ENCODE results near the gene UBAC1.
"Not testable (repeated sequence)": the region's sequence is repeated elsewhere in the genome, so short reads cannot be mapped to it uniquely, and the experiment has no call there.

UBAC1 gene

DNA sequence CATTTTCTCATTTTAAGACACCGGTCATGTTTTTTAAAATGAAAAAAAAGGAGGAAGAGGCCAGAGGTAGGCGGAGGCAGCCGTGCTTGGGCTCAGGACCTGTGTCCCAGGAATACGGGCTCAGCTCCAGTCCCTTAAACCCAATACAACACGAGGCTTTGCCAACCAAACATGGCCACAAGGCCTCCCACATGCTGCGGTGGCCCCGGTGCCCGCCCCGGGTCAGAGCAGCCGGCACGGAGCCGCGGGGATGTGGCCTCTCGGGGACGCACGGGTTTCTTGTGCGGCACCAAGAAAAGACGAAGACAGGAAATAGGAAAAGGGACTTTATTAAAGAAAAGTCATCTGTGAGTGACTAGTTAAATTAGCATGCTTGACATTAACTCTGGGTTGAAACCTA, 28.5 kb downstream of the UBAC1 start:
- no peak for DNase-seq

DNA sequence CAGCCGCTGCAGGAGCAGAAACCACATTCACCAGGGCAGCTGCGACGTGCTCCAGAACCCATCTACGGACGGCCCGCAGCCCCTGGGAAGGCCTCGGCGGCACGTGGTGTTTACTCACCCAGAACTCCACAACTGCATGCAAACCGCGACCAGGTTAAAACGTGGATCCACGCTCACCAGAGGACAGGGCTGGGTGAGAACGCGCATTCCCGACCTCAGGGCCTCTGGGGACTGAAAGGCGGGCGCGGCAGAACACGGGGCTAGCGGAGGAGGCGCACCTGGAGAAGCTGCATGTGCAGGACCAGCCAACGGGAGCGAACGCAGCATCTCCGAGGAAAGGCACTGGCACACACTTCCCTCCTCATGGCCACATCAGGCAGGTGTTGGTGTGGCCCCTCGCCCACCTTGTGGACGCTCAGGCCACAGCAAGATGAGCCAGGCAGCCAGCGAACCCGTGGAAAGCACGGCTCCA, 29.8 kb downstream of the UBAC1 start:
- DNase-seq = no peak

DNA sequence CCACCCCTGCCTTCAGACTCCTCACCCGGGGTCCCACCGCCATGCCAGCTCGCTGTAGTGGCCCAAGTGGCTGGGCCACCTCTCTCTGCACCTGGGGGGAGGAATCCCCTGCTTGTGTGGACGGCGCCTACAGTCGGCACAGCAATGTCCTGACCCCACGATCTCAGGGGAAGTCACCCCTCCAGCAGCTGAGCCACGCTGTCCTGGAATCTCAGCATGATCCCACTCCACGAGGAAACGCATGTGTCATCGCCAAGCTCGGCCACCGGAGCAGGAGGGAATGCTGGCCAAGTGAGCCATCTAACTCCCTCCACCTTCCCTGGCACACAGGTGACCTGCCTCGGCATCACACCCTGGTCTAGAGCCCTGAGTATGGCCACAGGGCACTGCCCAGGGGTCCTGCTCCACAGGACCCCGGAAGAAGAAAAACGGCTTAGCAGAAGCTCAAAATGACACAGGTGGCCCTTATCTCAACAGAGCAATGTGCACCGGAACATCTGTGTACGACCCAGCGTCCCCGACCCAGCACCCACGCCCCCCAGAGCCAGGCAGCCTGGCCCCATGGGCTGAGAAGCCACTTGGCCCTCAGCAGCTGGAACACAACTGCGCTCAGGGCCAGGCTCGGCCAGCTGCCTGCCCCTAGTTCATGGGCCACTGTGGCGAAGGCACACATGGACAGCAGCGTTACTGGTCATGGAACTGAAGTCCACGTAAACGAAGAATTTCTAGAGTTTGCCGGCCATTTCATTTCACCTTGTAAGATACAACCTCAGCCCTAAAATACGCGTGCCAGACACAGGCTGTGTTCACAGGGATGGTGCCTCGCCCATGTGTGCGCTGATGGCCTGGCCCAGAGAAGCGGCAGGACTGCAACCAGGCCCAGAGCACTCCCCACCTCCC, 30.5 kb downstream of the UBAC1 start:
- DNase-seq = no peak

DNA sequence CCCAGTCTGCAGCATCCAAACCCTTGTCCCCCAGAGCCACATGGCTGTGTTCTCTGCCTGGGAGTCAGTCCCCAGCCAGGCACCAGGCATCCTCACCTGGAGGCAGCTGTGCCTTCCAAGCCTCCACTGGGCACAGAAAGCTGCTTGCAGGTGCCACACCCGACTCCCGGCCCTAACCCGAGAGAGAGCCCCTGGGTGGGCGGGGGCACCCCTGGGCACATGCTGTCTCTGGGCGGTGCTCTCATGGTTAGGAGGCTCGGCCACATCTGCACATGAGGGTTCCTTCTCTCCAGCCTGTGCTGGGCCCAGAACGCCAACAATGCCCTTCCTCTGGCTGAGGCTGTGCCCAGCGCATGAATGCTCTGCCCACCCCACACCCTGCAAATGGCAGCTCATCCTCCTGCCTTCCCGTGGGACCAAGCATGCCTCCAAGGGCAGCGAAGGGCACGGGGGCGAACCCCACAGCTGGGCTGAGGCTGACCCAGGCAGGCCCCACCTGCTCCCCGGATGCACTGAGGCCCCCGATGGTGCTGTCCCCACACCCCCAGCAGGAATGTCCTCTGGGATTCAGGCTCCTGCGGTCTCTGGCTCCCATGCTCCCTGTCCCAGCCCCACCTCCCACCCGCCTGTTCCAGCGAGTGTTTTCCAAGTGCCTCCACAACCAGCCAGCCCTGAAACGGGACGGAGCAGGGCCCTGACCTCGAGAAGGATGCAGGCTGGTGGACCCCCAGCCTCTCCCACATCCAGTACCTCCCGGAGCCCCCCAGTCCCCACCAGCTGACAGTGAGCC, 31.3 kb downstream of the UBAC1 start:
- DNase-seq = no peak

DNA sequence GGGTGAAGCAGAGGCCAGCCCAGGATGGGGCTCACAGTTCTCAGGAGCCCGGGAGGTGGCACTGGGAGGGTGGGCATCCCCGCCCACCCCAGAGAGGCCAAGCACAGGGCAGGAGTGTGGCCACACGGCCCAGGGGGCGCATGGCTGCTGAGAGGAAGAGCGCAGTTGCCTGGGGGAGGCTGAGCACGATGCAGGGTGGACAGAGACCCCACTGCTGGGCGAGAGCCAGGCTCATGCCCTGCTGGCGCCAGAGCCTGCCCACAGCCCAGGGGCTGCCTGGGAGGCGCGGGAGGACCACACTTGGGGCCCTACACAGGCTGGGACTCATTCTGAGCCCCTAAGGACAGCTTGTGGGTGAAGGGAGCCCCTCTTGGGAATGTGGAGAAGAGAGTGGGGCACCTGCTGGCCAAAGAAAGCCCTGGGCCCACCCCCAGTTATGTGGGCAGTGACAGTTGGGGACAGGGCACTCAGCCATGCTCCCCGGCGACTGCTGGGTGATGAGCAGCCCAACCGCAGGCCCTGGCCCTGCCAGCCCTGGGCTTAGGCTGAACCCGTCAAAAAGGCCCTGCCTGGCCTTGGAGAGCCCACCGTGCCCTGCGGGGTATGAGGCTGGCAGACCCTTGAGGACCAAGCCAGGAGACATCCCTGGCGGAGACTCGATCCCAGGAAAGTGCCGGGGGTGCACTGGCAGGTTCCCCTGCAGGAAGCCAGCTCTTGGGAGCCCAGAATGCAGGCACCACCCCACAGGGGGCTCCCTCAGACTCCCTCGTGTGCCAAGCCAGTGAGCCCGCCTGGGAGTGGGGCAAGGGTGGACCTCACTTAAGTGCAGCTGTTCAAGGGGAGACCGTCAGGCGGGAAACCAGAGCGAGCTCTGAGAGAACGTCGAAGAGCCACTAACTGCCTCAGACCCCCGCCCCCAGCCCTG, 32.2 kb downstream of the UBAC1 start:
- DNase-seq = no peak

DNA sequence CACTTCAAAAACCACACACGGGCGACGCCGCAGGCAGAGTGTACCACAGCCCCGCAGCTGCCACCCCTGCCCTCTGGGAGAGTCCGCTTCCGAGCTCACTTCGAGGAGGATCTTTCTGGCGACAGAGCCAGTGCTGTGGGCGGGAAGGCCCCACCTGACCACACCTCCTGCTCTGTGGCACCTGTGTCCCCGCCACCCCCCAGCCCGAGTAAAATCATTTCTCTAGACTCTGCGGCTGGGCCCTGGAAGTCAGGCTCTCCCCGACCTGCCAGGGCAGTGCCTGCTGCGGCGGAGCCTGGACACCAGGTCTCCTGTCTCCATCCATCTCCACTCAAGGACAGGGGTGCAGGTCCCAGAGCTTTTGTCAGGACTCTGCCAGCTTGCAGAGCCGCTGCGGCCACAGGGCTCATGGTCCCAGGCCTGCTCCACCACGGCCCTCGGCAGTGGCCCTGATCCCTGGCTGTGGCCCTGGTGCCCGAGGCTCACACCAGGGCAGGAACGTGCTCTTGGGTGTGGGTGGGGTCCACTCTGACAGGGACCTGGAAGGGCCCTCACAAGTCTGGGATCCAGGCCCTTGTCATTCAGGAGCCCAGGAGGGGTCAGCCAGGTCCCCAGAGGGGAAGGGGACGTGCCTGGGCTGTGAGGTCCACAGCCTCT, 33.0 kb downstream of the UBAC1 start:
- DNase-seq = no peak

DNA sequence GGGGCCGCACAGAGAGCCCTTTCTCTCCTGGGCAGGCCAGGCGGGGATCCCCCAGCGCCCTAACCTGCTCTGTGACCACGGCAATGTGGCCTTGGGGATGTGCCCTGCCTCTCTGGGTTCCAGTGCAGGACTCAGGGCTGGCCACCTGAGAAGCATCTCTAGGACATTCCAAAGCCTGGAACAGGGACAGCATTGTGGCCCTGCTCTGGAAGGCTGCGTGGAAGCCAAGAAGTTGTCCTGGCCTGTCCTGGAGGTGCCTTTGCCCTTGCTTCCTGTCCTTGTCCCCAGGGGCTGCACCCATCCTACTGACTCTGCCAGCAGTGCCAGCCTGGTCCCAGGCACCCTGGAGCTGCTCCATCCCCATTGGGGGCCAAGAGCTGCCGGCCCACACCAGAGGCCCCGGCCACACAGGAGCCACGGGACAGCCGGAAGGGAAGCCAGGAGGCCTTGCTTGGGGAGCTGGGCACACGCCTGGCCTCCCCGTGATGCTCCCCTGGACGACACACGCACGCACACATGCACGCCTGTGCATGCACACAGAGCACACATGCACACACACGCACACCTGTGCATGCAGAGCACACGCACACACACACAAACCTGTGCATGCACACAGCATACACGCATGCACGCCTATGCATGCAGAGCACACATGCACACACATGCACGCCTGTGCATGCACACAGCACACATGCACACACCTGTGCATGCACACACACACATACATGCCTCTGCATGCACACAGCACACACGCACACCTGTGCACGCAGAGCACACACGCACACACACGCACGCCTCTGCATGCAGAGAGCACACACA, 33.8 kb downstream of the UBAC1 start:
- DNase-seq = no peak

DNA sequence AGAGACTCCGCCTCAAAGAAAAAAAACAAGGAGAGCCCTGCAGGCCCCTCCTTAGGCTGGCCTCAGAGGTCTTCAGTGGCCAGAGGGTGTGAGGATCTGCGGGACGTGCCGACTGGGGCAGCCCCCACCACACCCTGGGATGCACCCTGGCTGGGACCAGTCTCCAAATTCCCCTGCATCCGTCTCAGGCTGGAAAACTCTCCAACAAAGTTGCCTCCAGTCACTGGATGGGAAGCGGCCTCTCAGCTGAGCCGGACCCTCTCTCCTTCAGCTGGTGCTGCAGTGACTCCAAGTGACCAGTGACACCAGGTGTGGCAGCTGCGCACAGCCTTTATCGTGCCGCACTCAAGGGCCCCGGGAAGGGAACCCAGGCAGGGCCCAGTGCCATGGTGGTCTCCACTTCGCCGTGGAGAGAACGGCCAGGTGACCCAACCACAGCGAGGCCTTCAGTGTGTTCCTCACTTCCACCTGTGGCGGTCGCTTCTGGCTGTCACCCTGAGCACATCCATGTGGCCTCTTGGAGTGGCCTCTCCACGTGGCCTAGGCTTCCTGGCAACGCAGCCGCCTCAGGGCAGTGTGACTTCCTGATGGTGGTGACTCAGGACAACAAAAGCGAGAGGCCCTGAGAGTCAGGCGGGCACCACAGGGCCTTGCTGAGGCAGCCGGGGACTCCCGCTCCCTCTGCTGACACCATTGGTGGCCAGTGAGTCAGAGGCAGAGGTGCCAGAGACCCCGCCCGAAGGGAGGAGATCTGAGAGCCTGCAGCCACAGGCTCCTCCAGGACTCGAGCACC, 34.6 kb downstream of the UBAC1 start:
- DNase-seq = no peak

DNA sequence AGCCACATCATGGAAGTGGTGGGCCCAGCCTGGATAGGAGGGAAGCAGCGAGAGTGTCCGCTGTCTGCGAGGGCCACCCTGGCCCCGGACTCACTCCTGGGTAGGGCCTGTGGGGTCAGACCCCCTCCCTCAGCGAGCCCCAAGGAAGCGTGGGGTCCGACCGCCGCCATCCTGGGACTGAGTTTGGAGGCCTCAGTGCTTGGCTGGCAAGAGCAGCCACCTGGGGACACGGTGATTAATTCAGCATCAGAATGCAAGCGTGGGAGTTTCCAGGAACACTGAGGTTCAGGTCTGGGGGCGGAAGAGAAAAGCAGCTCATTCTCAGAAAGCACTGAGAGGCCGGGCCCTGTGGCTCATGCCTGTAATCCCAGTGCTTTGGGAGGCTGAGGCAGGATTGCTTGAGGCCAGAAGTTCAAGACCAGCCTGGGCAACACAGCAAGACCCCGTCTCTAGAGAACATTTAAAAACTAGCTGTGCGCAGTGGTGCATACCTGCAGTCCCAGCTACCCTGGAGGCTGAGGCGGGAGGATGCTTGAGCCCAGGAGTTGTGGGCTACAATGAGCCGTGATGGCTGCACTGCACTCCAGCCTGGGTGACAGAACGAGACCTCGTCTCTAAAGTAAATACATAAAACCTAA, 35.6 kb downstream of the UBAC1 start:
- DNase-seq = no peak

DNA sequence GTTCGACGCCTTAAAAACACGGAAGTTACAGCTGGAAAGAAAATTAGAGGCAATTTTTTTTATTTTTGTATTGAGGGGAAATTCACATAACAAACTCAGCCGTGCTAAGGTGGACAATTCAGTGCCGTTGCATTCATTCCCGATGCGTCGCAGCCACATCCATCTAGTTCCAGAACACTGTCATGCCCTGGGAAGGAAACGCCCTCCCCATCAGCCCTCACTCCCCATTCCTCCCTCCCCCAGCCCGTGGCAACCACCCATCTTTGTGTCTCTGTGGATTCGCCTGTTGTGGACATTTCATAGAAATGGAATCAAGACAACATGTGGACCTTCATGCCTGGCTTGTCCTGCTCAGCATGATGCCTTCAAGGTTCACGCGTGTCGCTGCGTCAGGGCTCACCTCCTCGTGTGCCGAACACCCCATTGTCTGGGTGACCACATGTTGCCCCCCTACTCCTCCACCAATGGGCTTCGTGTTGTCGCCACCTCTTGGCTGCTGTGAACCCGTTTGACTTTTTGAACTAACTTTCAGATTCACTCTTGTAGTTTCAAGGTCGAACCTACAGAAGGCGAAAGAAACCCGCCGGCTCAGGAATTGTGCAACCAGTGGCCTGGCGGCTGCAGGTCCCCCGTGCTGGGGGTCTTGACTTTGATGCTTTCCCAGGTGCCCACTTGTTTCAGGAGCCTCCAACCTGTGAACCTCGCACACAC, 36.4 kb downstream of the UBAC1 start:
- no peak for DNase-seq

DNA sequence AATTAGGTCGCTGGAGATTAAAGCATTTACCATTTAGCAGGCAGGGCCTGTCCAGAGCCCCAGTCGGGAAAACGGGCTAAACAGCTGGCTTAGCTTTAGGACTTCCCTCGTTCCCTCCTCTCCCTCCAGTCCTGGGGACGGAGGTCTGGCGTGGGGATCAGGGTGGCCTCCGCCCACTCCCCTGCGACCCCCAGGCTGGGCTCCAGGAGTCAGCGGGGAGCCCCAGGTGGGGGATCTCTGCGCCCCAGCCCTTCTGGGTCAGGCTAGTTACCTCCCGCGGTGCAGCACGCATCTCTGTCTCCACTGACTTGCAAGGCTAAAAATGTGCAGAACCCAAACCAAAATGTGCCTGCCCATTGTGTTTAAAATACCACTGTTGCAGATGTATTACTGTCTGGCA, 37.7 kb downstream of the UBAC1 start:
- no peak for DNase-seq

DNA sequence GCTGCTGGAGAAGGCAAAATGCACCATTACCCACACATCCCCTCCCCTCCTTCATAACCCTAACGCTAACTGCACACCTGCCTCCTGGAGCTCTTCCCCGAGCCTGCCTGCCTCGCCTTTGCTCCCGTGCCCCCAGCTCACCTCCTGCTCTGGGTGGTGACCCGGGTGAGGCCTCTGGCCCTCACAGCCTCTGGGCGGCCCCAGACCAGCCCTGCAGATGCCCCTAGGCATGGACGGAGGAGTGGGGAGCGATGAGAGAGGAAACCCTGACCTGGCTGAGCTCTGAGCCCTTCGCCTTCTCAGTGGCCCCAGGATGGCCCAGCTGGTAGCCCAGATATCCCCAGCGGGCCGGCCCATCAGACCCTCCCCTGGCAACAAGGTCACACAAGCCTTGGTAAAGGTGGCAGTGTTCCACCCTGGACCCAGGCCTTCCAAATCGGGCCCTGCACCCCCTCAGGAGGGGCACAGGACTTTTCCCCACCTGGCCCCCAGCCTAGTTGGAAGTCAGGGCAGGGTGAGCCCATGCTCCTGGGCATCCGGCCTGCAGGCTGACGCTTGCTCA, 39.3 kb downstream of the UBAC1 start:
- DNase-seq = no peak

DNA sequence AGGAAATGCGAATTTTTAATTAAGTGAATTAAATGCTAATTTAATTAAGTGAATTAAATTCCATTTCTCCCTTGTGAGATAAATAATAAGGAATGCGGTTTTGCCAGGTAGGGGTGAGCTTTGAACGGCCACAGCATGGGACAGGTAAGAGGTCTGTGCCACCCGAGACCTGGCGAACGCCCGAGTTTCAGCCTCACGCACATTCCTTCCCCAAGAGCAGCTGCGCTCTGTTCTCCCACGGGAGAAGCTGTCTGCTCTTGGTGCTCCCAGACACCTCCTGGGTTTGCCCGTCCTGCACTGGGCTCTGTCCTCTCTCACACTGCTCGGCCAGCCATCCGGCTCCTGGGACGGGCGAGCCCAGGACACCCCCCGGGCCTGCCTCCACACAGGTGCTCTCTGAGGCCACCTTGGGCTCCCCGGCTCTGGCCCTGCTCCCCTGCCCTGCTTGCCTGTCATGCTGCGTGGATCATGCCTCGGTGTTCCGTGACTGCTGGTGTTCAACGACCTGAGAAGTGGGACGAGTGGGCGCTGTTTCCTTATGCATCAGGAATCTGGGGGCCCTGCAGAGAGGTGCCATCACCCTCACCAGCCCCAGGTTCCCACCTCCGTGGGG, 40.1 kb downstream of the UBAC1 start:
- DNase-seq = no peak

DNA sequence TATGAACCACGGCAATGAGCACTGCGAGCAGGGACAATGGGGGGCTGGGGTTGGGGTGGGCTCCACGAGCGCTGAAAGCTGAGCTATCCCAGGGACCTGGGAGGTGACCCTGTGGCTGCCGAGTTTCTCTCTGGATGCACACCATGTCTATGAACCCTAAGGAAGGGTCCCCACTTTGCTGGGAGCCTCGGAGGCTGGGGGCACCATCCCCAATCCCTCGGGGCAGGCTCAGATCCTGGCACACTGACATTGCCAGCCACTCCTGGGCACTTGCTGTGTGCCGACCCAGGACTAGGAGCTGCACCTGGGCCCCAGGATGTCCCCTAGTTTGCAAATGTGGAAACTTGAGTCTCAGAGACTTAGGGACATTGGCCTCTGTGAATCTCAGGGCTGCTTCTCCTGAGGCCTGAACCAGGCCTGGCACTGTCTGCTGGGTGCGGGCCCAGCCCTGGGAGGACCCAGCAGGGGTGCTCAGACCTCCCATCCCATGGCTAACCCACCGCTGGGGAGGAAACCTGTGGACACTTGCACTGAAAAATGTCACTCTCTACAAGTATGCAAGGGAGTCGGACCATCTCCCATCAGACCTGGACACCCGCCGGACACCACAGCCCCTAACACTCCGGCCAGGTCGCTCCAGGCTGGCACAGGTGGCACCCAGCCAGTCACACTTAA, 40.8 kb downstream of the UBAC1 start:
- DNase-seq = no peak

DNA sequence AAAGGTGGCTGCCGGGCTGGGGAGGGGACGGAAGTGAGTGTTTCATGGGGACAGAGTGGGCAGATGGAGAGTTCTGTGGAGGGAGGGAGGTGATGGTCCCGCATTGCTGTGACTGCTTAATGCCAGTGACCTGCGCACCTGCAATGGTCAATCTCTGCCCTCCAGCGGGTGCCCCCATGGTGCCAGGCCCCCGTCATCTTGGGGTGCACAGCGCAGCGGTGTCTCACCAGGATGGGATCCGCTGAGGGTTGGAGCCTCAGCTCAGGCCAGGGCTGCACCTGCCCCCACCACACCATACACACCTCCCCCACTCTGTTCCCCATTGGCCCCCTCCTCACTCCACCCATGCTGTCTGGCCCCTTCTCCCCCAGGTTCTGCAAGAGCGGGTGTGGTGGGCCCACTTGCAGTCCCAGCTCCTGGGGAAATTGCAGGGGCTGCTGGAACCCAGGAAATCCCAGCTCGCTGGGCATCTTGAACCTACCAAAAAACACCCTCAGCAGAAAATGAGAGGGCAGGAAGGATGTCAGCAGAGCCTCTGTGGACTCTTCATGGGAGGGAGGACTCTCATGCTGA, 41.8 kb downstream of the UBAC1 start:
- no peak for DNase-seq

DNA sequence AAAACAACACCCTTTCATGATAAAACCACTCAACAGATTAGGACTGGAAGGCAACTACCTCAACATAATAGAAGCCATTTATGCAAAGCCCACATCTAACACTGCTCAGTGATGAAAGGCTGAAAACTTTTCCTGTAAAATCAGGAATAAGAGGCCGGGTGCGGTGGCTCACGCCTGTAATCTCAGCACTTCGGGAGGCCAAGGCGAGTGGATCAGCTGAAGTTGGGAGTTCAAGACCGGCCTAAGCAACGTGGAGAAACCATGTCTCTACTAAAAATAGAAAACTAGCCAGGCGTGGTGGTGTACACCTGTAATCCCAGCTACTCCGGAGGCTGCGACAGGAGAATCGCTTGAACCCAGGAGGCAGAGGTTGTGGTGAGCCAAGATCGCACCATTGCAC, 44.9 kb downstream of the UBAC1 start:
- not testable (repeated sequence) for DNase-seq

DNA sequence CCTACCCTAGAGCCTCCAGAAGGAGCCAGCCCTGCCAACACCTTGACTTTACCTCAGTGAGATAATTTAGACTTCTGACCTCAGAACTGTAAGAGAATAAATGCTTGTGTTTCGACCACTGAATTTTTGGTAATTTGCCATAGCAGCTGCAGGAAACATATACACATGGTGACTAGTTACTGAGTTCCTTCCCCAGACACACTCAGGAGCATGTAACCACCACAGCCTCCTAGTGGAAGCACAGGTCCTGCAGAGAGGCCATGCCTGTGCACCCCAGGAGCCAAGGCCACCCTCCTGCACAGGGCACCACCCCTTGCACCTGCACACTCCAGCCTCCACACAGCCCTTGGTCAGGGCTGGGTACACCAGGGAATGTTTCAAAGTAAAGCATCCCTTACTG, 46.3 kb downstream of the UBAC1 start:
- DNase-seq = no peak

DNA sequence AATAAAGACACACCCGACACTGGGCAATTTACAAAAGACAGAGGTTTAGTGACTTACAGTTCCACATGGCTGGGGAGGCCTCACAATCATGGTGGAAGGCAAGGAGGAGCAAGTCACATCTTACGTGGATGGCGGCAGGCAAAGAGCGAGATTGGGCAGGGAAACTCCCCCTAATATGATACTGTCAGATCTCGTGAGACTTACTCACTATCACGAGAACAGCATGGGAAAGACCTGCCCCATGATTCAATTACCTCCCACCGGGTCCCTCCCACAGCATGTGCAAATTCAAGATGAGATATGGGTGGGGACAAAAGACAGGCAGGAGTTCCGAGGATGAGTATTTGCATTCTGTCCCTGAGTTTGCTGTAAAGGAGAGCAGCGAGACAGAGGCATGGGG, 49.9 kb downstream of the UBAC1 start:
- DNase-seq = not testable (repeated sequence)
